Fibroblast of skin of back (primary cell): ENCODE measurements around the gene OR9G1. TPM values are rescaled to one million over a fixed set of nuclear protein-coding genes. Genes with fewer than 3 reads are reported as not detected.
"Not testable (repeated sequence)": the region's sequence is repeated elsewhere in the genome, so short reads cannot be mapped to it uniquely, and the experiment has no call there.

ENCODE experiments used
- DNase-seq: peaks from one replicate; pipeline ENCODE4 v3.0.0-alpha.2; 2013
- polyA plus RNA-seq, 2 experiments: library from polyadenylated mRNA; unstranded; fragments of 120-200 nt; gene quantifications; one replicate each; pipeline ENCODE4 v1.2.1, GENCODE V29; 2013; ENCODE audit not compliant: insufficient read length in 2 of 2

Gene OR9G1, protein sequence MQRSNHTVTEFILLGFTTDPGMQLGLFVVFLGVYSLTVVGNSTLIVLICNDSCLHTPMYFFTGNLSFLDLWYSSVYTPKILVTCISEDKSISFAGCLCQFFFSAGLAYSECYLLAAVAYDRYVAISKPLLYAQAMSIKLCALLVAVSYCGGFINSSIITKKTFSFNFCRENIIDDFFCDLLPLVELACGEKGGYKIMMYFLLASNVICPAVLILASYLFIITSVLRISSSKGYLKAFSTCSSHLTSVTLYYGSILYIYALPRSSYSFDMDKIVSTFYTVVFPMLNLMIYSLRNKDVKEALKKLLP
- not detected for polyA plus RNA-seq (2013, experiment 1 of 2; ENCODE audit: insufficient read length)
- not detected for polyA plus RNA-seq (2013, experiment 2 of 2; ENCODE audit: insufficient read length)

DNA sequence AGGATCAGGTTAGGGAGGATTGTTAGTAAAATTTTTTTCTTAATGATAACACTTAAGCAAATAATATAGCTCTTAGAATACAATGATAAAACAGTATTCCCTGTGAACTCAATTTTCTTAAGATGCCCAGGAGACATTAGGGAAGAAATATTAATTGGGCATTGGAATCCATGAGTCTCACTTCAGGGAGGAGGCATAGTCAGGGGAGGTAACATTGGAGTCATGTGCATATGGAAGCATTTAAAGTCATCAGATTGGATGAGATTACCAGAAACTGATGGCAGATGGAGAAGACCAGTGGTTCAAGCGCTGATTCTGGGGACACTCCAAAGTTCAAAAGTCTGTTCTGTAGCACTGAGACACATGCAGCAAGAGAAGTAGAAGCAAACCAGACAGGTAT lies at the start of gene OR9G1:
Gene OR9G1, plus strand, starts transcription at position 301 of the 400 bp plus-strand sequence. CDS start 1,293 bp downstream, outside the sequence.
- DNase-seq, result no peak

DNA sequence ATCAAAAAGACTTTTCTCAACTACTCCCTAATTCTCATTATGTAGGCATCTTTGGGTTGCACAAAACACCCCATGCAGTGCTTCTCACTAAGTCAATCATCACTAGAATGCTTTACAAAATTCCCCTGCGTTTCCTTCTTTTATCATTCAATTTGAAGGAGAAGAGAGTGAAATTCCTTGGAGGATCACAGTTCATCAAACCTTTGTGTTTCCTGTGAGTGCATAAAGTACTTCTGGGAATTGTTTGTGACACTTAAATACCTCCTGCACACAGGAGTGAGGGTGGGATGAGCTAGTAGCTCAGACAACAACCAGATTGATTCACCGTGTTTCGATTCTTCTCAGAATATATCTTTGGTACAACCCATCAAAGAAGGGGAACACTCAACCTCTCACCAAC lies 39.1 kb upstream of the OR9G1 start:
- no peak for DNase-seq

DNA sequence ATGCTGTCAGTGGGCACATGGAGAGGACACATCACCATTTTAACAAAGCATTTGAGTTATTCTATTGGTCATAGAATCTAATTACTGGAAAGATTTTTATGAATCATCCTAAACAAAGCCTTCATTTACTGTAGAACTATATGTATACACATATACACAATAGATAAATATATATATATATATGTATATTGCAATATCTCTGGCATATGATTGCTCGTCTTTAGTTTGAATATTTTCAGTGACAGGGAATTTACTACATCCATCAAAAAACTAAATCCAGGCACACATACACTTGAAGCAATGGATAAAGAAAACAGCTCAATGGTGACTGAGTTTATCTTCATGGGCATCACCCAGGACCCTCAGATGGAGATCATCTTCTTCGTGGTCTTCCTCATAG lies 35.5 kb upstream of the OR9G1 start, which contains the start of gene OR5AR1:
Gene OR5AR1, plus strand, starts transcription at position 301 of the 400 bp plus-strand sequence. Its CDS starts 0 bp downstream, at position 301.
- no peak for DNase-seq

DNA sequence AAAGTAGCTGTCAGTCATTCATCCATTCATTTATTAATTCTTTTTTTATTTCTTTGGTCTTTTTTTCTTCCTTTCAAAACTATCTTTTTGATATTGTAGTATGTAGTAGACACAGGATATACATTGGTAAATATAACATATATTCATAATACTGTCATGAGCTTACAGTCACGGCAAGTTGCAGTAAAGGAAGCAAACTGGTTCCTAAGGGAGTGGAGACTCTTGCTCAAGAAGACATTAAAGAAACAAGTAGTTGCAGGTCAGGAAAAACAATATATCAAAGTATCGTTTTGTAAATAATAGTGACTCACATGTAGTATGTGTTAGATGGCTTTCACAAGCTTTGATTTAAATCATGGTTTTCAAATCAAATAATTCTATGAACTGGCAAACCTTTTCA lies 27.9 kb upstream of the OR9G1 start:
- DNase-seq, result no peak

DNA sequence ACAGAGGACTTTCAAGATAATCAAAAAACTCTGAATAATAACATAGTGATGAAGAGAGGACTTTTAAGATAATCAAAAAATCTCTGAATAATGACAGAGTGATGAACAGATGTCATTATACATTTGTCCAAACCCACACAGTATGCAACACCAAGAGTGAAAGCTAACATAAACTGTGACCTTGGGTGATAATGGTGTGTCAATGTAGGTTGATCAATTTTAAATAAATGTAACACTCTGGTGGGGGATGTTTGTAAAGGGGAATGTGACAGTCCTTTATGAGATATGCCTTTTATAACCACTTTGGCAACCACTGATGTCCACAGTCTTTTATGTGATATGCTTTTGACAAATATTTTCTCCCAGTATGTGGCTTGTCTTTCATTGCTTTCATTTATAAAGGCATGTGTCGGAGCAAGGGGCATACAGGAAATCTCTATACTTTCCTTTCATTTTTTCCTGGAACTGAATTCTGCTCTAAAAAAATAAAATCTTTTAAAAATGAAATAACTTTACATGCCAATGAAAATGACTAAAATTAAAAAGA lies 10.3 kb upstream of the OR9G1 start:
- DNase-seq, result no peak

DNA sequence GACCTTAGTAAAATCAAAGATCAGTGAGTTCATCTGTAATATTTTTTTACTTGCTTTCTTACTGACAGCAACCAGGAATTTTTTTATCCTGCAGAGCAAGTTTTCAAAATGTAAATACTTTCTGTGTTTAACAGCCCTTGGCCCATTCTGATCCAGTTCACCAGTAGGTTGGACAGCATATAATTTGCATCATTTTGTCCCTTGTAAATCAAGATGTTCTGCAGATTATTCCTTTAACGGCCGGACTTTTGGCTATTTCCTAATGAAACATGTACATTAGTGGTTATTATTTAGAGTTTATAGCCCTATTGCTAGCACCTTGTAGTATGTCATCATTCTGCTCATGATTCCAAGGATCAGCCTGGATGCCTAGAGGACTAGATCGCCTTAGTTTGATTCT lies 7.7 kb upstream of the OR9G1 start:
- not testable (repeated sequence) for DNase-seq

DNA sequence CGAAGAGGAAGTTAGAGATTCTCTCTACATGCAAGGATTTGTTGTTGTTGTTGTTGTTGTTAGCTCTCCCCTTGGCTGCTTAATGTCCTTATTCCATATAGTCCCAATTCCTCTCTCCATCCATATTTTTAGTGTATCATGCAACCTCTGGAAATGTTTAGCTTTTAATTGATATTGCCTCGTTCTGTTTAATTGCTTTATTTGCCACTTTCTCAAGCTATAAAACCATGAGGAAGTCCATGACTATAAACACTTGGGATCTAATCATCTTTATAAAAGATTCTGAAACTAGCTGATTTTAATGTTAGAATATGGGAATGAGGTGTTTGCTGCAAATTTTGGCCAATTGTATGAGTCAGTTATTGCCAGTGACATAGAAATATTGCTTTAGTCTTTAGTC lies 5.5 kb upstream of the OR9G1 start:
- no peak for DNase-seq

DNA sequence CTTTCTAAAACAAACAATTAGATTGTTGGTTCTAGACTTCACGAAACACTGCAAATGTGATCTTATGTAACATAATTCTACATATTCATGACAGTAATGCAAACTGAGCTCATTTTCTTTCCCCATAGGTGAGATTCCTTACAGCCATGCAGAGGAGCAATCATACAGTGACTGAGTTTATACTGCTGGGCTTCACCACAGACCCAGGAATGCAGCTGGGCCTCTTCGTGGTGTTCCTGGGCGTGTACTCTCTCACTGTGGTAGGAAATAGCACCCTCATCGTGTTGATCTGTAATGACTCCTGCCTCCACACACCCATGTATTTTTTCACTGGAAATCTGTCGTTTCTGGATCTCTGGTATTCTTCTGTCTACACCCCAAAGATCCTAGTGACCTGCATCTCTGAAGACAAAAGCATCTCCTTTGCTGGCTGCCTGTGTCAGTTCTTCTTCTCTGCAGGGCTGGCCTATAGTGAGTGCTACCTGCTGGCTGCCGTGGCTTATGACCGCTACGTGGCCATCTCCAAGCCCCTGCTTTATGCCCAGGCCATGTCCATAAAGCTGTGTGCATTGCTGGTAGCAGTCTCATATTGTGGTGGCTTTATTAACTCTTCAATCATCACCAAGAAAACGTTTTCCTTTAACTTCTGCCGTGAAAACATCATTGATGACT lies 1.5 kb downstream of the OR9G1 start:
- DNase-seq, result no peak

DNA sequence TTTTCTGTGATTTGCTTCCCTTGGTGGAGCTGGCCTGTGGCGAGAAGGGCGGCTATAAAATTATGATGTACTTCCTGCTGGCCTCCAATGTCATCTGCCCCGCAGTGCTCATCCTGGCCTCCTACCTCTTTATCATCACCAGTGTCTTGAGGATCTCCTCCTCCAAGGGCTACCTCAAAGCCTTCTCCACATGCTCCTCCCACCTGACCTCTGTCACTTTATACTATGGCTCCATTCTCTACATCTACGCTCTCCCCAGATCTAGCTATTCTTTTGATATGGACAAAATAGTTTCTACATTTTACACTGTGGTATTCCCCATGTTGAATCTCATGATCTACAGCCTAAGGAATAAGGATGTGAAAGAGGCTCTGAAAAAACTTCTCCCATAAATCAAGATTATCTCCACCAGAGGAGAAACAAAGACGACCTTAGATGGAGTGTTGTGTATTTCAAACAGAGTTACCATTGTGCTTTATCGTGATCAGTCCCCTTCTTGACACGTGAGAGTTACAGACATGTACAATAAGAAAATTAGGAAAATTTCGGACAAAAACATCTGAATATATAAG lies 2.1 kb downstream of the OR9G1 start:
- DNase-seq, result no peak

DNA sequence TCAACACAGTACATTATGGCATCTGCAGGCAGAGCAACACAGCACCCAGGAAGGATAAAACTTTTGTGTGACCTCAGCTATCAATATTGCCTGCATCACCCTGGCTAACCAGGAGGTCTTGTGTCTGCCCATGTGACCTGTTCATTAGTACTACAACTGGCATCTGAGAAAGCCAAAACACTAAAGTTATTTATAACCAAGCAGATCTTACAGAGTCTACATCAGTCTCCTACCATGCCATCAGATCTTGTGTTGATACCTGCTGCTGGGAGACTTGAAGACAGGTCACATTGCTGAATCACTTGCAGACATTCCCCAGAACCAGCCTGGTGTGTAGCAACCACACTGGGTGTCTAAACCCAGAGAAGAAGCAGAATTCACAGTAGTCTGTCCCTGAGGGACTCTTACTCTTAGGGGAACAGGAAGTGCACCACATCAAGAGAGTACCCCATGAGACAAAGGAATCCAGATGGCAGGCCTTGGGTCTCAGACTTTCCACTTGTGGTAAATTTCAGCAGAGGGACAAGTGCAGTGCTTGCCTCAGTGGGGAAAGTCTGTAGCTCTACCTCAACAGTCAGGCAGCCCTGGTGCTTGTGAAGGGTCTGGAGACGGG lies 7.0 kb downstream of the OR9G1 start:
- no peak for DNase-seq

DNA sequence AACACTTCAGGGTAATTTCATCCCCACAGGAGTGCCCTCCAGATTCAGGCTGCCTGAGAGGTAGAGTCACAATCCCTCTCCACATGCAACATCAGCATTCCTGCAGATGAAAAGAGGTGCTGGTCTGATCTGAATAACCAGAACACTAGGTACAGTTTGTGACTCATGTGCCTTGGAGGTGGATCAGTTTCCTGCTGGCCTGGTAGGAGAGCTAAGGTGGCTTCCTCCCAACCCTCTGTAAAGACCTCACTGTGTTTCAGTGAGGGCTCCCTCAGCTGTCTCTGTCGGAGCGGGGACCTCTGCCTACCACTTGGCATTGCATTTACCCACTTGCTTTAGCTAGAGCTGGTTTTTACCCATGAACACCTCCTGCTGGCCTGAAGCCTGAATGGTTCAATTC lies 7.6 kb downstream of the OR9G1 start:
- DNase-seq, result no peak

DNA sequence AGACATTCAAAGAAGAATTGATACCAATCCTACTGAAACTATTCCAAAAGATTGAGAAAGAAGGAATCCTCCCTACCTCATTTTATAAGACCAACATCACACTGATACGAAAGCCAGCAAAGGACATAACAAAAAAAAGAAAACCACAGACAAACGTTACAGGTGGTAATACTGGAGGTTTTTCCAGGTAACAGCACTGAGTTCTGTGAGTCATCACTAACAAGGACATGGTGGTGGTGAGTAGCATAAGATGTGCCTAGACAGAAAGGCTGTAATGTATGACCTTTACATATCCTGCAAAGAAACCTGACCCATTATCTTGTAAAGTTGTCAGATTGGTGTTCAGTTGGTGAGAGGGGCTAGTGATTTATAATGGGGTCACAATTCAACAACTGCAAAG lies 15.3 kb downstream of the OR9G1 start:
- DNase-seq, result no peak

DNA sequence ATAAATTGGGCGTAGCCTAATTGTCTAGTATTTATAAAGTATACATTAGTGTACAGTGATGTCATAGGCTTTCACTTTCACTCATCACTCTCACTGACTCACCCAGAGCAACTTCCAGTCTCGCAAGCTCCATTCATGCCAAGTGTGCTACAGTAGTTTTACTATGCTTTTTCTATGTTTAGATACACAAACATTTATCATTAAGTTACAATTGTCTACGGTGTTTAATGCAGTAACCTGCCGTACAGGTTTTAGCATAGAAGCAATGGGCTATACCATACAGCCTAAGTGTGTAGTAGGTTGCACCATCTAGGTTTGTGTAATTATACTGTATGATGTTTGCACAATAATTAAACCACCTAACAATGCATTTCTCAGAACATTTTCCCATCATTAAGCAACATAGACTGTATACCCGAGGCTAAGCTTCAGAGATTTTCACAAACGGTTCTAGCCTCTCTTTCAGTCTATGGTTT lies 17.5 kb downstream of the OR9G1 start:
- DNase-seq, result no peak

DNA sequence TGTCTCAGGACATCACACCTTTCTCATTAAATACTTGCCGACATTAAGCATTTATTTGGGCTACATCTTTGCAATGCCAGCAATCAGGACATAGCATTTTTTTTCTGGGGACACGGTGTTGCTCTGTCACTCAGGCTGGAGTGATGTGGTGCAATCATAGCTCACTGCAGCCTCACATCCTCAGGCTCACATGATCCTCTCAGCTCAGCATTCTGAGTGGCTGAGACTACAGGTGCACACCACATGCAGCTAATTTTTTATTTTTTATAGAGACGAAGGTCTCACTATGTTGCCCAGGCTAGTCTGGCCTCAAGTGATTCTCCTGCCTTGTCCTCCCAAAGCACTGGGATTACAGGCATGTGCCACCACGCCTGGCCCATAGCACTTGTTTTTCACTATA lies 21.6 kb downstream of the OR9G1 start:
- DNase-seq, result no peak

DNA sequence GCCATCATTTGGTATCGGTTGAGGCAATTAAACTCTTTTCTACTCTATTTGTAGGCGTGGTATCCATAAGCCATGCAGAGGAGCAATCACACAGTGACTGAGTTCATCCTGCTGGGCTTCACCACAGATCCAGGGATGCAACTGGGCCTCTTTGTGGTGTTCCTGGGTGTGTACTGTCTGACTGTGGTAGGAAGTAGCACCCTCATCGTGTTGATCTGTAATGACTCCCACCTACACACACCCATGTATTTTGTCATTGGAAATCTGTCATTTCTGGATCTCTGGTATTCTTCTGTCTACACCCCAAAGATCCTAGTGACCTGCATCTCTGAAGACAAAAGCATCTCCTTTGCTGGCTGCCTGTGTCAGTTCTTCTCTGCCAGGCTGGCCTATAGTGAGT lies 41.2 kb downstream of the OR9G1 start:
- no peak for DNase-seq

DNA sequence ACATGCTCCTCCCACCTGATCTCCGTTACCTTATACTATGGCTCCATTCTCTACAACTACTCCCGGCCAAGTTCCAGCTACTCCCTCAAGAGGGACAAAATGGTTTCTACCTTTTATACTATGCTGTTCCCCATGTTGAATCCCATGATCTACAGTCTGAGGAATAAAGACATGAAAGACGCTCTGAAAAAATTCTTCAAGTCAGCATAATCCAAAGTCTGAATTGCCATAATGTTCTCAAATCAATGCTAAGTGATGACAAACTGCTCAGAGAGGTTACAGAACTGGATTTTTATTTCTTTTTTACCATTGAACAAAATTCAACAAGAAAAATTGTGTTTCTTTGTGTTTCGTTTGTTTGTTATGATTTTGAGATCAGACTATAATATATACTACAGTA lies 42.0 kb downstream of the OR9G1 start:
- no peak for DNase-seq

DNA sequence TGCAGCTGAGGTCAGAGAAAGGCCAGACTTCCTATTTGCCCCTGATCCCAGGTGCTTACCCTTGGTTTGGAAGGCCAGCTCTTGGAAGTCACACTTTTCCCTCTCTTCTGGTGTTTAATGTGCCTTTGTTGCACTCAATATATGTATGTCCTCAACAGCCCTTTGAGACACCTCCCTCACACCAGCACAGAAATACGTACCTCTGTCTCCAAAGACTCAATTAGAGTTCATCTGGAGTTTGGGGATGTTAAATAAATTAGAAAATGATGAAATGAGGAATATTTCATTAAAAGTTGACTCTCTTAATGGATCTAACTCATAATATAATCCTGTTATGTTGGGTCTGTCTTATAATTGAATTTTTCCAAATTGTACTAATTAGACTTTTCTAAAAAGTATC lies 49.7 kb downstream of the OR9G1 start, which contains the start of gene OR9G4:
Gene OR9G4, minus strand, starts transcription at position 101 of the 400 bp plus-strand sequence. CDS start 4,931 bp downstream, outside the sequence.
- no peak for DNase-seq

DNA sequence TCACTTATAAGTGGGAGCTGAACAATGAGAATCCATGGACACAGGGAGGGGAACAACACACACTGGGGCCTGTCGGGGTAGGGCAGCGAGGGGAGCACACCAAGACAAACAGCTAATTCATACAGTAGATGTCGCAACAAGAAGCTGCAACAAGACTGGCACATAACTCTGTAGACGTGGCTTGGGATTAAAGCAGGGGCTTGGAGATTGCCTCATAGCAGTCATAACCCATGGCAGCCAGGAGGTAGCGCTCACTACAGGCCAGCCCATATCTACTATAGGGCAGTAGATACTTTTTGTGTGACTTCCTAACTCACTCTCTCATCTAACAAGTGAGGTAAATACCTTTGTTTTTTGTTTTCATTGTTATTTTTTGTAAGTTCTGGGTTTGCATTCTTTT lies 51.3 kb downstream of the OR9G1 start:
- DNase-seq, result no peak

DNA sequence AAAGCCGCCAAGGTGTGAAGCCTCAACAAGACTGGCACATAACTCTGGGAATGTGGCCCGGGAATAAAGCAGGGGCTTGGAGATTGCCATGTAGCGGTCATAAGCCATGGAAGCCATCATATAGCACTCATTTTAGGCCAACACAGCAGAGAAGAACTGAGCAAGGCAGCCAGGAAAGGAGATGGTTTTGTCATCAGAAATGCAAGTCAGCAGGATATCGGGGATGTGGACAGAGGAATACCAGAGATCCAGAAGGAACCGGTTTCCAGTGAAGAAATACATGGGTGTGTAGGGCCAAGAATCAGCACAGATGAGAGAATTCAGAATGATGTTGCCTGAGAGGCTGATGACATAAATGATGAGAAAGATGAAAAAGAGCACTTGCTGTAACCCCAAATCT lies 52.6 kb downstream of the OR9G1 start:
- DNase-seq, result no peak
